Prostate gland (tissue), 2 donors: ENCODE measurements around the gene PCGF2.

ENCODE experiments used
- CTCF ChIP-seq, 4 experiments: fragments of 200-600 bp in 2 of 4; fragments of 450-650 bp in 2 of 4; sonication (generic) in 2 of 4; IDR thresholded peaks; 1 replicate in 3 of 4; 2 replicates in 1 of 4; pipeline ENCODE4 v1.5.1; 2016 to 2019; ENCODE audit warnings: antibody characterized with exemption in 4 of 4, mild to moderate bottlenecking in 2 of 4, moderate library complexity in 2 of 4
- POLR2A ChIP-seq: fragments of 450-650 bp; IDR thresholded peaks from one replicate; pipeline ENCODE4 v1.6.1; 2016; ENCODE audit warnings: antibody characterized with exemption, mild to moderate bottlenecking
- POLR2AphosphoS5 ChIP-seq: sonication (generic); formaldehyde crosslinking; IDR thresholded peaks from one replicate; pipeline ENCODE4 v1.6.1; 2017; ENCODE audit warnings: antibody characterized with exemption

GRCh38 chr17:38703742-38704605, 44.2 kb downstream of the PCGF2 start:
- TF ChIP-seq CTCF (IDR thresholded peaks at IDR 0.05) (peak in 1 of 4 experiments; percentile 11), POLR2A (peak; percentile 44), POLR2AphosphoS5 (peak; percentile 89)
